Measurements from ENCODE around the gene GPS1. TPM values are rescaled to one million over a fixed set of nuclear protein-coding genes. Genes with fewer than 3 reads are reported as not detected.

Gene GPS1
- total RNA-seq, 3 donors from 2014 or later (not counting 1 experiment from before 2014, with no cell fraction given) = 78.9 to 87.6 (median 85.3) TPM

- peaks cover 15 to 25% of the 10 kb centered on the region in 2 donors for H3K4me1 Mint-ChIP-seq
Measured at GRCh38 chr17:82104797-82105416, 53.2 kb downstream of the GPS1 start.

GRCh38 chr17:82105417-82105881, 53.8 kb downstream of the GPS1 start:
- peak overlapping the region; percentile 88 for H3K27ac ChIP-seq (ENCODE audit: low read length)
- Mint-ChIP-seq H3K36me3 (no peaks in the 10 kb centered on the region), H3K4me1 (peaks cover 15 to 25% of the 10 kb centered on the region in 2 donors), H3K4me3 (no peak overlapping the region), H3K27ac (peak overlapping the region; percentile 89 to 97), H3K9me3 (no peaks in the 10 kb centered on the region), H3K27me3 (ENCODE audit: low read depth in 2 of 2) (no peaks in the 10 kb centered on the region)
- no peaks in the 10 kb centered on the region for H3K9me3 ChIP-seq (ENCODE audit: control insufficient read depth, insufficient read depth, low read length)
- no peak for ATAC-seq
- peaks cover 28% of the 10 kb centered on the region for H3K4me1 ChIP-seq (ENCODE audit: control insufficient read depth, insufficient read depth, low read length)
- no peak overlapping the region for H3K4me3 ChIP-seq (ENCODE audit: low read length)
- H3K27me3 ChIP-seq (ENCODE audit: control insufficient read depth, insufficient read depth, low read length) = no peaks in the 10 kb centered on the region
- 89% methylated on average over 13 of the region's 13 CpGs for WGBS (ENCODE audit: insufficient coverage)
- peak in 1 of 2 donors; percentile 13 for DNase-seq
- H3K36me3 ChIP-seq (ENCODE audit: control insufficient read depth, insufficient read depth, low read length) = no peaks in the 10 kb centered on the region
- intact Hi-C loops (cut with micrococcal nuclease) = no loop called here
- no peak for TF ChIP-seq CTCF (IDR thresholded peaks at IDR 0.05)

More at GRCh38 chr17:82104797-82105416, 53.2 kb downstream of the GPS1 start:
- no peak for ATAC-seq
- H3K4me3 Mint-ChIP-seq = no peak overlapping the region
- peak overlapping the region in 1 of 2 donors; percentile 97 for H3K27ac Mint-ChIP-seq
- no peak overlapping the region for H3K4me3 ChIP-seq (ENCODE audit: low read length)
- H3K27ac ChIP-seq (ENCODE audit: low read length) = no peak overlapping the region
- H3K9me3 ChIP-seq (ENCODE audit: control insufficient read depth, insufficient read depth, low read length) = no peaks in the 10 kb centered on the region
- H3K4me1 ChIP-seq (ENCODE audit: control insufficient read depth, insufficient read depth, low read length) = peaks cover 29% of the 10 kb centered on the region
- H3K36me3 ChIP-seq (ENCODE audit: control insufficient read depth, insufficient read depth, low read length) = no peaks in the 10 kb centered on the region
- H3K27me3 ChIP-seq (ENCODE audit: control insufficient read depth, insufficient read depth, low read length) = no peaks in the 10 kb centered on the region
- no peaks in the 10 kb centered on the region for H3K27me3 Mint-ChIP-seq (ENCODE audit: low read depth in 2 of 2)
- H3K36me3 Mint-ChIP-seq = no peaks in the 10 kb centered on the region
- no peaks in the 10 kb centered on the region for H3K9me3 Mint-ChIP-seq
- 97% methylated on average over 11 of the region's 11 CpGs for WGBS (ENCODE audit: insufficient coverage)
- intact Hi-C loops (cut with micrococcal nuclease) = no loop called here
- DNase-seq = no peak
- TF ChIP-seq CTCF (IDR thresholded peaks at IDR 0.05) = no peak

GRCh38 chr17:82105882-82106687, 54.4 kb downstream of the GPS1 start:
- H3K36me3 ChIP-seq (ENCODE audit: control insufficient read depth, insufficient read depth, low read length) = no peaks in the 10 kb centered on the region
- DNase-seq (peak; percentile 42 to 75), ATAC-seq (peak; percentile 88 to 94 (median 94))
- Mint-ChIP-seq H3K36me3 (no peaks in the 10 kb centered on the region), H3K27ac (peak overlapping the region; percentile 89 to 97), H3K4me1 (peaks cover 15 to 25% of the 10 kb centered on the region in 2 donors), H3K4me3 (peak overlapping the region; percentile 92), H3K9me3 (no peaks in the 10 kb centered on the region), H3K27me3 (ENCODE audit: low read depth in 2 of 2) (no peaks in the 10 kb centered on the region)
- H3K4me3 ChIP-seq (ENCODE audit: low read length) = peak overlapping the region; percentile 43
- intact Hi-C loops (cut with micrococcal nuclease) = no loop called here
- TF ChIP-seq CTCF (IDR thresholded peaks at IDR 0.05) = peak; percentile 31
- no peaks in the 10 kb centered on the region for H3K9me3 ChIP-seq (ENCODE audit: control insufficient read depth, insufficient read depth, low read length)
- 12% methylated on average over 24 of the region's 24 CpGs for WGBS (ENCODE audit: insufficient coverage)
- H3K27me3 ChIP-seq (ENCODE audit: control insufficient read depth, insufficient read depth, low read length) = no peaks in the 10 kb centered on the region
- H3K4me1 ChIP-seq (ENCODE audit: control insufficient read depth, insufficient read depth, low read length) = peaks cover 28% of the 10 kb centered on the region
- H3K27ac ChIP-seq (ENCODE audit: low read length) = peak overlapping the region; percentile 88
